Neural crest cell (in vitro differentiated cells): ENCODE data around the gene ZNF423. TPM values are rescaled to one million over a fixed set of nuclear protein-coding genes. Genes with fewer than 3 reads are reported as not detected.

Experiments used
- DNase-seq: peaks from one replicate; pipeline ENCODE4 v3.0.0; 2021; ENCODE audit warnings: low read depth, mixed read lengths, low spot score
- H3K27ac Mint-ChIP-seq: one replicate; pipeline ENCODE4 v1.8.0; 2021; ENCODE audit warnings: mild to moderate bottlenecking, mixed read lengths; ENCODE audit not compliant: unreplicated experiment
- H3K27me3 Mint-ChIP-seq: 2 replicates; pipeline ENCODE4 v1.8.0; 2021; ENCODE audit warnings: low read depth, mild to moderate bottlenecking, mixed read lengths
- H3K36me3 Mint-ChIP-seq: 2 replicates; pipeline ENCODE4 v1.8.0; 2021; ENCODE audit warnings: low read depth, mild to moderate bottlenecking, mixed read lengths
- H3K4me1 Mint-ChIP-seq: 2 replicates; pipeline ENCODE4 v1.8.0; 2021; ENCODE audit warnings: mixed read lengths
- H3K4me3 Mint-ChIP-seq: one replicate; pipeline ENCODE4 v1.8.0; 2021; ENCODE audit warnings: mild to moderate bottlenecking, mixed read lengths
- H3K9me3 Mint-ChIP-seq: 2 replicates; pipeline ENCODE4 v1.8.0; 2021; ENCODE audit warnings: mixed read lengths
- total RNA-seq: library from RNA; stranded (reverse); gene quantifications from 2 replicates; pipeline ENCODE4 v1.2.1, GENCODE V29; 2021
- TF ChIP-seq, protein P1 (sequence below): fragments of 200-600 bp; sonication (generic); conservative IDR thresholded peaks from 2 replicates; pipeline ENCODE4 v1.5.0; 2021; ENCODE audit warnings: antibody characterized with exemption, mild to moderate bottlenecking

The ZNF423 gene
- total RNA-seq, 1 donor from 2014 or later, result 55.4 TPM

- peaks cover 4% of the 10 kb centered on the region for H3K36me3 Mint-ChIP-seq
Measured at GRCh38 chr16:49521734-49522325, 334.1 kb downstream of the ZNF423 start.

DNA sequence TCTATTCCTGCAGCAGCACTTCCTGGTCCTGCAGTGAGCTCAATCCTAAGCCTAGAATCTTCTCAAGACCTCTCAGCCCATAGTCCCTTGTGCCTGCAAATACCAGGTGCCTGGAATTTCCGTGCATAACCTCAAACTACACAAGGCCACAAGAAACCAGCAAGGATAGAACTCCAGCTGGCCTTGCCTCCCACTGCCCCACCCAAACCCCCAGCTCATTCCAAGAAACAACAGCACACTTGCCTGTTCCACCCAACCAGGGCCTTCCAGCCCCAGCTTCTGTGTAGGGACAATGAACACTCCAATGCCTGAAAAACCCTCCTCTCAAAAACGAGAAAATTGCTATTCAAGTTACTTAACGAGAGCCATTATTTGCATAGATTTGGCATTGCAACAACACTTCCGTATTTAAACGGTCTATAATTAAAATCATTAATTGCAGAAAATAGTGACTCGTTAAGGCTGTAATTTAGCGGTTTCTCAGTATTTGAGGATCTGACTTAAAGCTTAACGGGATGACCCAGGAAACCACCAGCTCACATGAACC is 335.3 kb downstream of the ZNF423 start:
- DNase-seq, result no peak
- Mint-ChIP-seq H3K36me3 (peaks cover 4% of the 10 kb centered on the region), H3K27ac (peak overlapping the region; percentile 8), H3K9me3 (no peaks in the 10 kb centered on the region), H3K4me1 (no peaks in the 10 kb centered on the region), H3K4me3 (no peak overlapping the region), H3K27me3 (no peaks in the 10 kb centered on the region)
- TF ChIP-seq, protein P1, sequence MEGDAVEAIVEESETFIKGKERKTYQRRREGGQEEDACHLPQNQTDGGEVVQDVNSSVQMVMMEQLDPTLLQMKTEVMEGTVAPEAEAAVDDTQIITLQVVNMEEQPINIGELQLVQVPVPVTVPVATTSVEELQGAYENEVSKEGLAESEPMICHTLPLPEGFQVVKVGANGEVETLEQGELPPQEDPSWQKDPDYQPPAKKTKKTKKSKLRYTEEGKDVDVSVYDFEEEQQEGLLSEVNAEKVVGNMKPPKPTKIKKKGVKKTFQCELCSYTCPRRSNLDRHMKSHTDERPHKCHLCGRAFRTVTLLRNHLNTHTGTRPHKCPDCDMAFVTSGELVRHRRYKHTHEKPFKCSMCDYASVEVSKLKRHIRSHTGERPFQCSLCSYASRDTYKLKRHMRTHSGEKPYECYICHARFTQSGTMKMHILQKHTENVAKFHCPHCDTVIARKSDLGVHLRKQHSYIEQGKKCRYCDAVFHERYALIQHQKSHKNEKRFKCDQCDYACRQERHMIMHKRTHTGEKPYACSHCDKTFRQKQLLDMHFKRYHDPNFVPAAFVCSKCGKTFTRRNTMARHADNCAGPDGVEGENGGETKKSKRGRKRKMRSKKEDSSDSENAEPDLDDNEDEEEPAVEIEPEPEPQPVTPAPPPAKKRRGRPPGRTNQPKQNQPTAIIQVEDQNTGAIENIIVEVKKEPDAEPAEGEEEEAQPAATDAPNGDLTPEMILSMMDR, result no peak

More at GRCh38 chr16:49521734-49522325, 334.1 kb downstream of the ZNF423 start:
- H3K27me3 Mint-ChIP-seq, result no peaks in the 10 kb centered on the region
- H3K27ac Mint-ChIP-seq, result no peak overlapping the region
- no peak overlapping the region for H3K4me3 Mint-ChIP-seq
- no peaks in the 10 kb centered on the region for H3K4me1 Mint-ChIP-seq
- TF ChIP-seq, protein P1, result no peak
- DNase-seq, result no peak
- no peaks in the 10 kb centered on the region for H3K9me3 Mint-ChIP-seq

DNA sequence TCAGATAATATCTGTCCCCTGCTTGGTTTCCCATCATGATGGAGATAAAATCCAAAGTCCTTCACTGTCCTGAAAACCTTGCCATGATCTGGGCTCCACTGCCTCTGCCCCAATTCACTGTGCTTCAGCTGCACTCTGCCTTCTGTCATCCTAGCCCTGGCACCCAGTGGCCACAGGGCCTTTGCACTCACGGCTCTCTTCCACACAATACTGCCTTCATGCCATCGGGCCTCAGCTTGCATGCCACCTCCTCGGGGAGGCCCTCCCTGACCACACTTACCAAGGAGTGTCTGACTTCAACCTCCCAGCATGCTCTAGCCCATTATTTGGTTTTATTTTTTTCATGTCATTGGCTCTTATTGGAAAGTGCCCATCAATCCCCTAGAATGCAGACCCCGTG is 336.2 kb downstream of the ZNF423 start:
- Mint-ChIP-seq H3K4me3 (no peak overlapping the region), H3K9me3 (no peaks in the 10 kb centered on the region), H3K27me3 (no peaks in the 10 kb centered on the region), H3K4me1 (no peaks in the 10 kb centered on the region), H3K27ac (no peak overlapping the region), H3K36me3 (peaks cover 4% of the 10 kb centered on the region)
- no peak for DNase-seq
- TF ChIP-seq, protein P1, result no peak

DNA sequence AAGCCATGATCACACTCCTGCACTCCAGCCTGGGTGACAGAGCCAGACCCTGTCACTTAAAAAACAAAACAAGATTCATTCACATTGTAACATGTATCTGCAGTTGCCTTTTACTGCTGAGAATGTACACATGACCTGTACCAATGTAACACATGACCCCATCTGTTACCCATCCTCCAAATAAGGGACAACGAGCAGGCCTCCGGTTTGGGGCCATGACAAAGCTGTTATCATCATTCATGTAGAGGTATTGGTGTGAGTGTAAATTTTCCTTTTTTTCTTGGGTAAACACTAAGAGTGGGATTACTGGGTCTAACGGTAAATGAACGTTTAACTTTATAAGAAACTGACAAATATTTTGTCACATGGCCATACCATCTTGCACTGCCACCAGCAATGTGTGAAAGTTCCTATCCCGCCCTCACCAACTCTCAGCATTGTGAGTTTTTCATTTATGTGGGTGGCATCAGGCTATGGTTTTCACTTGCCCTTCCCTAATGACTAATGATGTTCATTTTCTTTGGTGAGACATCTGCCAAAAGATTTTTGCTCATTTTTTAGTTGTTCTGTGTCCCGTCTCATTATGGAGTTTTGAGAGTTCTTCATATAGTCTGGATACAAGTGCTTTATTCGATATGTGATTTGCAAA is 336.8 kb downstream of the ZNF423 start:
- no peak overlapping the region for H3K4me3 Mint-ChIP-seq
- peak overlapping the region; percentile 54 for H3K27ac Mint-ChIP-seq
- TF ChIP-seq, protein P1, result no peak
- no peaks in the 10 kb centered on the region for H3K9me3 Mint-ChIP-seq
- DNase-seq, result no peak
- no peaks in the 10 kb centered on the region for H3K27me3 Mint-ChIP-seq
- no peaks in the 10 kb centered on the region for H3K4me1 Mint-ChIP-seq
- H3K36me3 Mint-ChIP-seq, result peaks cover 4% of the 10 kb centered on the region

DNA sequence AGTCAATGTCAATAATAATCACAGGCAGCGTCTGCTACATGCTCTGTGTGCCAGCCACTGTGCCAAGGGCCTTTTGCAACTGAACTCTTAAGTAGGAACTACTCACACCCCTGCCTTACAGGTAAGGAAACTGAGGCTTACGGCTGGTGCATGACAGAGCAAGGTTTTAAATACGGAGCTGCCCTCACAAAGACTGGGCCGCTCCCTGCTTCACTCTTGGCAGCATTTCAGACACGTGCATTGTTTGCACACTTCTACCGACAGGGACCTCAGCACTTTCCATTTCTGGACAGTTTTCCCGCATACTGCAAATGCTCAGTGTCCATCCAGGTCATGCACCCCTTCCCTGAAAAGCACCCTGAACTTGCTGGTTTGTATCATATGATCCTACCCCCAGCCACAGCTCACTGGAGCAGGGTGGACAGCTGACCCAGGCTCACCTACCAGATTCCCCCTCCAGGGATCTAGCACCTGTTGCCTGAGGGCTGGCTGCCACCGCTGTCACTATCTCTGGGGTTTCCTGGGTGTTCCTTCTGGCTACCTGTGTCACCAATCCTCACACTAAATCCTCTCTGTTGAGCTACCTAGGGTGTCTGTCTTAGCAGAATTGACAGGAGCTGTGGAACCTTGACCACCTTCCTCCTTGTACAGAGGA is 339.4 kb downstream of the ZNF423 start:
- no peaks in the 10 kb centered on the region for H3K4me1 Mint-ChIP-seq
- TF ChIP-seq, protein P1, result no peak
- no peak for DNase-seq
- no peak overlapping the region for H3K27ac Mint-ChIP-seq
- H3K4me3 Mint-ChIP-seq, result no peak overlapping the region
- H3K36me3 Mint-ChIP-seq, result no peaks in the 10 kb centered on the region
- H3K27me3 Mint-ChIP-seq, result no peaks in the 10 kb centered on the region
- no peaks in the 10 kb centered on the region for H3K9me3 Mint-ChIP-seq
